ENCODE data around the gene RPL41.

RPL41 gene

DNA sequence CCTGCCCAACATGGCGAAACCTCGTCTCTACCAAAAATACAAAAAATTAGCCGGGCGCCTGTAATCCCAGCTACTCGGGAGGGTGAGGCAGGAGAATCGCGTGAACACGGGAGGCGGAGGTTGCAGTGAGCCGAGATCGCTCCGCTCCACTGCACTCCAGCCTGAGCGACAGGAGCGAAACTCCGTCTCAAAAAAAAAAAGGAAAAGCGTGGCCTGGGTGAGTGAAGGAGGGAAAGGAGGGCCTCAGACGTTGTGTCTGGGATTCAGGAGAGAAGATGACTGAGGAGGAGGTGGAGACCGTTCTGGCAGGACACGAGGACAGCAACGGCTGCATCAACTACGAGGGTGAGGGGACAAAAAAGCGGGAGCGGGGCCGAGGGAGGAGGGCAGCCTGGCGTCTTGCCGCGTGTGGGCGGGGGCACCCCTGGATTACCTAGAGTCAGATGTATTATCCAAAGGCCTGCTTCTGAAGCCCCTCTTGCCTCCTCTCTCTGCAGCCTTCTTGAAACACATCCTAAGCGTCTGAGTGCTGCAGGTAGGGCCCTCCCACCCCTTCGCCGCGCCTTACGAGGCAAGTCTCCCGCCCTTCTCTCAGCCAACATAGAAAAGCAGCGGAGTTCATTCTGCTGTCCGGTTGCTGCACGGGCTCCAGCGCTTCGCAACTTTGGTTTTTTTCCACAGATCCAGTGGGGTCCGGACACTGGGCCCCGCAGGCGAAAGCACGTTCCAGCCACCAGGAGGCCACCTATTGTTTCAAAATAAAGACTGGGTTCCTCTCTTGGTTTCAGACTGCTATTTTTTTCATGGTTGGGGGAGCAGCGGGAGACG, 41.0 kb downstream of the RPL41 start:
- DNase-seq: peak; percentile 77

DNA sequence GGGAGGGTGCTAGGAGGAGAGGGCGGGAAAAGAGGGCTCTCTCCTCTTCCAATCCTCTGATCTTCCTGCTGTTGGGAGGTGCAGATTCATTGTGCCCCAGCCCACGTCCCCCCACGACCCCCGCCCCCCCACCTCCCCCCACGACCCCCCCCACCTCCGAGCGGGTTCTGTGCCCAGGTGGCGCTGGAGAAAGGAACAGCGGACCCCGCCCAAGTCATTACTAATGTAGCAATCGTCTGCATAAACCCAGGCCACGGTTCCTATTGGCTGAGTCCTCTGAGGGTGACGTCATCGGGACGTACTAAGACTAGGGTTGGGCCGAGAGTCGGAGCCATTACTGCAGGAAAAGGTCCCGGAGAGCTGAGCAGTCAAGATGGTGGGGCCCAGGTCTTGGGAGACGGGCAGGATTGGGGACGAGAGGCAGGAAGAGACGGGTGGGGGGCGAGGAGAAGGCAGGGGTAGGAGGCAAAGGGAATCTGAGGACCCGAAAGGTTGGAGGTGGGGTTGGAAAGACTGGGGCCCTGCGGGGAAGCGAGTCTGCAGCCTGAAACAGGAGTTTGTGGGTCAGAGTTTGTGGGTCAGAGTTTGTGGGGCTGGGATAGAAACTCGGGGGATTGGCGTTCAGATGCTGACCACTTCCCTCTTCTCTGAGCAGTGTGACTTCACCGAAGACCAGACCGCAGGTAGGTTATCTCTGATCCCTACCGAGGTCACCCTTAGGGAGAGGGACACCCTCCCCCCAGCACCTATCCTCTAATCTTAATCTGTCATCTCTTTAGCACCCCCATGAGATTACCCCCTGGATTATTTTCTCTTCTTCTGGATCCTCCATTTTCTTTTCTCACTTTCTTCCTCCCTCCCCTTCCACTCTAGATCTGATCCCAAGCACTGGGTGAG, 41.8 kb downstream of the RPL41 start, which contains the start of gene MYL6:
TSS of gene MYL6 (plus strand) at position 331 of the 897 bp plus-strand sequence. CDS start at position 374, 43 bp downstream.
- peak; percentile 94 for DNase-seq

DNA sequence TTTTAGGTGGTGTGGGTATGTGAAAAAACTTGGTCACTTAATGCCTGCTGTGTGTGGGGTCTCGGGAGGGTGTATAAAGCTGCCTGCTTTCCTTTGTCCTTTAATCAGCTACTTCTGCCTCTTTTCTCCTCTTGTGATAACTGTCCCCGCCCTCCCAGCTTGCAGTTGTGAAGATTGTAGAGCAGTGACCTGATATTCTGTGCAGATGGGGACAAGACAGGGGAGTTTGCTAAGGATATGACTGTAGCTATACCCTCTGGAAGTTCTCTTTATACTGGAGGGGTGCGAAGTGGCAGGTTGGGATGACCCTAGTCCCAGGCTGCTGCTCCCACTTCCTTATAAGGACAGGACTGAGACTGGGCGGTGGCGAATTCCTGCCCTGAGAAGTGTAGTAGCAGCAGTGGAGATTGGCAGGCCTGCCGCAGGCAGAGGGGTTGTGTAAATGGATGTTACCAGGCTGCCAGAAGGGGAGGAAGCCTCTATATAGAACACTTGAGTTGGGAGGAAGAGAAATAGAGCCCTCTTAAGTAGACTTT, 42.6 kb downstream of the RPL41 start:
- peak; percentile 10 for DNase-seq

DNA sequence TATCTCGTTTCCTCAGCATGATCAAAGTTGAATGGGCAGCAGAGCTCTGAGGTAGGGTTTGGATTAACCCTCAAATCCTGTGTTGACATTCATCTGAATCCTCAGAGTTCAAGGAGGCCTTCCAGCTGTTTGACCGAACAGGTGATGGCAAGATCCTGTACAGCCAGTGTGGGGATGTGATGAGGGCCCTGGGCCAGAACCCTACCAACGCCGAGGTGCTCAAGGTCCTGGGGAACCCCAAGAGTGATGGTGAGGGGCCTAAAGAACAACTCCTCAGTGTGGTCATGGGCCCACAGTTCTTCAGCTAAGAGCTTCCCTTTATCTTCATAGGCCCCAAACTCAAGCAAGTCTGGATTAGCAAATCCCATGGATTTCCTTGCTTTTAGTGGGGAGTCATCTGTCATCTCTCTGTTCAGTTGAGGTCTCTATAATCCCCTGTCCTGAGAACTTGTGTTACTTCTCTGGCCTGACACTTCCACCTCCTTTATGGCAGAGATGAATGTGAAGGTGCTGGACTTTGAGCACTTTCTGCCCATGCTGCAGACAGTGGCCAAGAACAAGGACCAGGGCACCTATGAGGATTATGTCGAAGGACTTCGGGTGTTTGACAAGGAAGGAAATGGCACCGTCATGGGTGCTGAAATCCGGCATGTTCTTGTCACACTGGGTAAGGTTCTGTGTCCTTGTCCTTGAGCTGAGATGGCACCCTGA, 43.2 kb downstream of the RPL41 start:
- no peak for DNase-seq

DNA sequence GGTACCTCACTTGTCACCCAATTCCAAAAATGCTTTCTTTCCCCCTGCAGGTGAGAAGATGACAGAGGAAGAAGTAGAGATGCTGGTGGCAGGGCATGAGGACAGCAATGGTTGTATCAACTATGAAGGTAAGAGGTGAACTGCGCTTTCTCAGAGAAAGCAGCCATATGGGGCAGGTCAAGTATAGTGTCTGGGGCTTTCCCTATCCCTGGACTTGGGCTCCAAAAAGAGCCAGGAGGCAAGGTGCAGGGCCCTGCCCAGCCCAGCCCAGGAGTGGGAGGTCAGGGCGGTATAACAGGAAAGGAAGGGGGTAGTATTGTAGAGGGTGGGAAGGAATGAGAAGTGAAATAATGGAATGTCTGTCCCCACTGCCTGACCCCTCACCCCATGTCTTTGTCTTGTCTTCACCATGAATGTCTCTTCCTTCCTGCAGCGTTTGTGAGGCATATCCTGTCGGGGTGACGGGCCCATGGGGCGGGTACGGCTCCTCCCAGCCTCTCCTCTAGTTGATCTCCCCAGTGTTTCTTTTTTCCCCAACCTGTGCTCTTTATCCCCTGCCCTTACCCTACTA, 43.8 kb downstream of the RPL41 start:
- no peak for DNase-seq

DNA sequence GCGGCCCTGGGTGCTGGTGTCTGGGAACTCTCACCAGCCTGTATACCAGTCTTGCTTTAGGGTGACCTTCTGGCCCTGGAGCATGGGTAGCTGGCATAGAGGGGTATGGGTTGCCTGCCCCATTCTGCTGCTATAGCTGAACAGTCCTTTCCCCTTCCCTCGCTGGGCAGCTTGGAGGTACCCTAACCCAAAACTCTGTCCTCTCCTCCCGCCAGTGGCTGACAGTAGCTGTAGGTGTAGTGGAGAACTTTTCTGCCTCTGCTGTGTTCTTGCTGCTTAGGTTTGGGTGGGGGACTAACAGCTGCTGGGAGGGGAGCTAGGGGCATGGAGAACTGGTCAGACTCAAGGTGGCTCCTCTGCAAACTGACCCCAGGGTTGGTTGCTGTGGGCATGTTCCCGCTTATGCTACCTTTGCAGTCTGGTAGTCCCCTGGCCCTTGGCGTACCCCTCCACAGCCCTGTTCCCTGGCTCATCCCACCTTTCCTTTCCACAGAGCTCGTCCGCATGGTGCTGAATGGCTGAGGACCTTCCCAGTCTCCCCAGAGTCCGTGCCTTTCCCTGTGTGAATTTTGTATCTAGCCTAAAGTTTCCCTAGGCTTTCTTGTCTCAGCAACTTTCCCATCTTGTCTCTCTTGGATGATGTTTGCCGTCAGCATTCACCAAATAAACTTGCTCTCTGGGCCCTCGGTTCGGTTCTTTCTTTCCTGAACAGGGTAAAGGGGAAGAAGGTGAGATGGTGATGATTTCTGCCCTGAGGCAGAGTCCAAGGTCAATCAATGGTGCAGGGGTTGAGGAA, 44.7 kb downstream of the RPL41 start:
- DNase-seq: no peak

DNA sequence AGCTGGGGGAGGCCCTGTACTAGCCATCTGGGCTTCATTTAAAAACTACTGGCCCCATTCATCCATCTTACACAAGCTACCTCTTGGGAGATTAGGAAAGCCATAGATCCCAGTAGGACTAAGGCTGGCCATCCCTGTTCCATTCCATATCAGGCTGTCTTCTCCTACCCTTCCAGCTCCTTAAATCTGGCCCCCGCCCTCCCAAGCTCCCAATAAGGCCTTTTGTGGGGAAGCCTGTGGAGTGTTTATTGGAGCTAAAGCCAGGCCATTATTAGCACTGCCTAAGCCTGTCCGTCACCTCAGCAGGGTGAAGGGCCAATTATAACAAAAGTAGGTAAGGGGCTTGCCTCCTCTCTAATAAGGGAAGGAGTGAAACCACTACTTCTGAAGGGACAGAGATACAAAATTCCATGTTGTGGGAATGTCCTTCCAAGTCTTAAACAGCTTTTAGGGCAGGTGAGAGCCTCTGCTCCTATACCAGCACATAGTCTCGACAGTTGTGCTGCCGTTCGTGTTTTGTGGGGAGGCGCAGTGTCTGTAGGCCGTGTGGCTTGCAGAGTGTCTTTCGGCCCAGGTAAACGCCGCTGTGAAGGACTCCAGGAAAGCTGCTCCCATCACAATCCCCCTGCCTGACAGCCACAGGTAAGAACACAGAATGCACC, 45.4 kb downstream of the RPL41 start:
- no peak for DNase-seq

DNA sequence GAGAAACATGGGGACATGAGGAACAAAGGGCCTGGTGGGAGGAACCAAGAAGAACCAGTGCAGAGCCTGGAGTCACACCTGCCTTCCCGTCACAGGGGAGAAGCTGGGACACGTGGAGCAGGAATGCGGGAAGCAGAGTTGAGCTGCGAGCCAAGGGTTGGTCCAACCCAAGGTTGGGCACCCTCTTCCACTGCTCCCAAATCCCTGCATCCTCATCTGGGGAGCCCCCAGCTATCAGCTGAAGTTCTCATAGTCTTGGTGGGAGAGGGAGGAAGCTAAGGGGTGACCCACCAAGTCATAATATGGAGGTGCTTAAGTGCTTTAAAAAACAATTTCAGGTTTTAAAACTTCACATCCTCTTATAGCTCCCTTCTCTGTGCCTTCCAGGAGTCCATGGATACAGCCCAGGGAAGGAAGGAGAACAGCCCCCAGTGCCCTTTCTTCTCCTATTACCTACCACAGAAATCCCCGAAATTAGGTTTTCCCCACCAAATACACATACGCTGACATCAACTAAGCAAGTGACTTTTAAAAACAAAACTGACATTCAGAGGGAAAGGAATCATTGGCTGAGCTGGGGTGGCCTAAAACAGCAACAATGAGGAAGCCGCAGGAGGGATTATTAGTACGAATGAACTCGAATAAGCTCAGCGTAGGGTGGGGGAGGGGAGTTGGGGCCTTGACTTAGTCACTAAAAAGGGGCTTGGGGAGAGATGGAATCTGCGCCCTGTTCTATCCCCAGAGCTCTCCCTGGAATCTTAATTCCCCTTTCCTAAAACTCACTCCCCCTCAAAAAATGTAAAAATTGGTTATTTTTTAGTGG, 46.2 kb downstream of the RPL41 start:
- DNase-seq: no peak

DNA sequence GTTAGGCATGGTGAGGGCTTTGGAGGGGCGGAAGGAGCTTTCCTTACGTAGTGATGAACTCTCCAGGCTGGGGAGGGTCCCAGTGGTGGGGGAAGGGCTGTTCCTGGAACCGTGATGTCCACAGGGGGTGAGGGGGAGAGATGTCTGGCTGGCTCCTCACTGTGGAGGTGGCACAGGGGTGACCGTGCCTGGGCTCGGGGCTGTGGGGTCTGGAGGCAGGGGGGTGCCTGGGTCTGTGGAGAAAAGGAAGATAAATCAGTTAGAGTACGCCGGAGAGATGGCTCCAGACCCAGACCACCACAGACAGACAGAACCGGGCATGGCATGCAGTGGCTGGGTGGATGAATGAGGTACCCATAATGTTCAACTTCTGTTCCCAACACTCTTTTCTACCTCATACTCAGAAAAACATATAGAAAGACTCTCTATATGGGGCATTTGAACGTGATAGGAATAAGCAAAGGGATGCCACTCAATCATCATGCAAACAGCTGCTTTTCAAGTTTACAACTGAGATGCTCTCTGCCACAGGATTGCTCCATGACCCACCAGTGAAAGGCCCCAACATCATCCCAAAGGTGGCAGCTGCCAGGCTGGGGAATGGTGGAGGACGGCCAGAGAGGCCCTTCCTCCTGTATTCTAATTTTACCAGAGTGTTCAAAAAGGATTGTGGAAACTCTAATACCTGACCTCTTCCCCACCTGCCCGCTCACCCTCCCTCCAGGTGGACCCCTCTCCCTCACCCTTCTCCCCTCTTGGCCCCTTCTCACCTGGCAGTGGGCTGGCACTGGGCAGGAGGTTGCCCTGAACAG, 47.3 kb downstream of the RPL41 start:
- DNase-seq: no peak

DNA sequence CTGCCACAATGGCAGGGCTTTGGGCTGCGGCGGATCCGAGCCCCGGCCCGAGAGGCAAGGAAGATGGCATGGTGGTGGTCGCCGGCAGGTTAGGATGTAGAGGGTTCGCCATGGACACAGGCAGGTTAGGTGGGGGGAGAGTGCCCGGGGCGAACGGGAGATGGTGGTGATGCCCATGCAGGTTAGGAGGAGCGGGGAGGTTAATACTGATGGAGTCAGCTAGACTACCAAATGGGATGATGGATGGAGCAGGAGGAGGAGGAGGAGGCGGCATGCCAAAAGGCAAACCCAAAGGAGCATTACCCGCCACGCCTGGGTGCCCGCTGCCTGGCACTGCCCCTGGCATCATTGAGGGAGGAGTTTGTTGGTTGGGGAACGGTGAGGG, 47.9 kb downstream of the RPL41 start:
- no peak for DNase-seq

DNA sequence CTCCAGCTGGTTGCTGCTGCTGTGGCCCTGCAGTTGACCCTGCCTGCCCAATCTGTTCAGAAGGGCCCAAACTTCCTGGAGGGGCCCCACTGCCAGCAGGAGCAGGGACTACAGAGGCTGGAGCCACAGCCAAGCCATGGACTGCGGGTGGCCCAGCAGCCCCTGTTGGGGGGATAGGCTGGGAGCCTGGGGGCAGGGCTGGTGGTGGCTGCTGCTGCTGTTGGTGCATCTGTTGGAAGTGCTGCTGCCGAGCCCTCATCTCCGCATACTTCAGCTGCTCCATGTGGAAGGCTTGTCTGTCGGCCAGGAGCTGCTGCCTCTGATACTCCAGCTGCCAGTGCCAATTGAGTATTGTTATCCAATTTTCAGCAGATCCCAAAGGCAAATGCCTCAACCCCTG, 48.9 kb downstream of the RPL41 start:
- DNase-seq: no peak
